CD8-positive, alpha-beta memory T cell (primary cell): ENCODE data around the gene TMIGD3. TPM values are rescaled to one million over a fixed set of nuclear protein-coding genes. Genes with fewer than 3 reads are reported as not detected.

Source experiments
- CTCF ChIA-PET: fragments of 350-600 bp; sonication (Branson Sonifier 250); formaldehyde crosslinking; loops from one replicate; lab custom pipeline; 2021; ENCODE audit warnings: antibody characterized with exemption; lab: Charles Lee
- POLR2A ChIA-PET: fragments of 350-600 bp; sonication (Branson Sonifier 250); formaldehyde crosslinking; loops from one replicate; lab custom pipeline; 2021; ENCODE audit warnings: antibody characterized with exemption; lab: Charles Lee
- DNase-seq, 5 donors: peaks; one replicate each; pipeline versions ENCODE4 v3.0.0 to v3.0.0-alpha.2; 2020 to 2022; ENCODE audit warnings: mixed read lengths in 1 of 5
- H3K27ac ChIP-seq: one replicate; pipeline ENCODE4 v1.7.0; 2013; ENCODE audit warnings: low read depth, mild to moderate bottlenecking, low read length, moderate library complexity
- H3K27me3 ChIP-seq: 2 replicates; pipeline ENCODE4 v1.7.0; 2013; ENCODE audit warnings: low read length, mild to moderate bottlenecking; ENCODE audit not compliant: insufficient read depth, poor library complexity, severe bottlenecking
- H3K36me3 ChIP-seq: 2 replicates; pipeline ENCODE4 v1.7.0; 2013; ENCODE audit warnings: mild to moderate bottlenecking, low read length, moderate library complexity; ENCODE audit not compliant: insufficient read depth
- H3K4me1 ChIP-seq: 2 replicates; pipeline ENCODE4 v1.7.0; 2013; ENCODE audit warnings: mild to moderate bottlenecking, low read length, moderate library complexity; ENCODE audit not compliant: insufficient read depth
- H3K4me3 ChIP-seq: 2 replicates; pipeline ENCODE4 v1.7.0; 2013; ENCODE audit warnings: mild to moderate bottlenecking, low read length
- H3K9me3 ChIP-seq: 2 replicates; pipeline ENCODE4 v1.7.0; 2013; ENCODE audit warnings: mild to moderate bottlenecking, low read length
- H3K27ac Mint-ChIP-seq, 8 donors: one replicate each; pipeline ENCODE4 v1.8.0; 2020 to 2021; ENCODE audit warnings: mixed read lengths in 8 of 8, mild to moderate bottlenecking in 6 of 8, inconsistent platforms in 3 of 8, moderate library complexity in 3 of 8
- H3K27me3 Mint-ChIP-seq, 2 donors: one replicate each; pipeline ENCODE4 v1.8.0; 2020 to 2021; ENCODE audit warnings: mixed read lengths in 2 of 2, mild to moderate bottlenecking in 1 of 2, moderate library complexity in 1 of 2
- H3K36me3 Mint-ChIP-seq, 3 donors: one replicate each; pipeline ENCODE4 v1.8.0; 2020 to 2021; ENCODE audit warnings: mixed read lengths in 3 of 3, inconsistent platforms in 1 of 3, mild to moderate bottlenecking in 1 of 3
- H3K4me1 Mint-ChIP-seq, 3 donors: one replicate each; pipeline ENCODE4 v1.8.0; 2020 to 2021; ENCODE audit warnings: mixed read lengths in 3 of 3, inconsistent platforms in 1 of 3, mild to moderate bottlenecking in 1 of 3
- H3K4me3 Mint-ChIP-seq, 7 donors: one replicate each; pipeline ENCODE4 v1.8.0; 2020 to 2021; ENCODE audit warnings: mixed read lengths in 7 of 7, mild to moderate bottlenecking in 6 of 7, moderate library complexity in 4 of 7, inconsistent platforms in 2 of 7
- H3K9me3 Mint-ChIP-seq, 5 donors: one replicate each; pipeline ENCODE4 v1.8.0; 2020 to 2022; ENCODE audit warnings: mixed read lengths in 5 of 5, mild to moderate bottlenecking in 3 of 5, moderate library complexity in 2 of 5, inconsistent platforms in 1 of 5
- polyA plus RNA-seq: library from polyadenylated mRNA; unstranded; fragments of 300-500 nt; fragmentation: Illumina TruSeq; gene quantifications from one replicate; pipeline ENCODE4 v1.2.3, GENCODE V29; 2021
- total RNA-seq, 2 experiments: library from RNA; stranded (reverse); gene quantifications; one replicate each; pipeline ENCODE4 v1.2.3, GENCODE V29; 2021

TMIGD3 gene
- total and polyA plus RNA-seq, 3 experiments from 2014 or later = 0.26 TPM; not detected in 2

DNA sequence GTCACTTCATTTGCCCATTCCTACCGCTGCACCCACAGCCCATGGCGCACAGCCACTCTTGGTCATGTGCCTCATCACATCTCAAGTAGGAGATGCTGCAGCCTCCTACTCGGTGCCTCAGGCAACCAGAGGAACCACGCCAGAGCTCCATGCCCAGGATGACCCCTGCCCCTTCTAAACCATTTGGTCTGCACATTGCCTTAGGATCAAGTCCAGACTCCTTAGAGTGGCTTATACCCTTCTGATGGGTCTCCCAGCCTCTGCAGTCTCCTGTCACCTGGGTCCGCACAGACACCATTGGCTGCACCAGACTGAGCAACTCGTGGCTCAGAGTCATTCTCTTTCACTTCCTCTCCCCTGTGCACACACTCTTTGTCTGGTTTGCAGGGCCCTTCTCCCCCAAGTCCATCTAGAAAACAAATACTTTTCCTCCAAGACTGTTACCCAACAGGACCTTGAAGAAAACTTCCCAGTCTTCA is 2.2 kb upstream of the TMIGD3 start:
- no peaks in the 10 kb centered on the region for H3K27me3 Mint-ChIP-seq
- DNase-seq = no peak
- H3K36me3 Mint-ChIP-seq = no peaks in the 10 kb centered on the region
- ChIA-PET CTCF (interaction anchor here (3.6 to 4.7 kb wide), 2 partner anchors 12 to 208 kb away, joined by 51 read pairs; no protein-coding TSS in a partner anchor), POLR2A (no interaction called here)
- Histone ChIP-seq H3K27ac (no peak overlapping the region), H3K9me3 (no peaks in the 10 kb centered on the region), H3K4me1 (peaks cover 70% of the 10 kb centered on the region), H3K36me3 (no peaks in the 10 kb centered on the region), H3K4me3 (no peak overlapping the region), H3K27me3 (no peaks in the 10 kb centered on the region)
- peak overlapping the region; percentile 47 to 91 (median 72) for H3K27ac Mint-ChIP-seq
- peak overlapping the region in 2 of 7 donors; percentile 7 to 35 for H3K4me3 Mint-ChIP-seq
- H3K4me1 Mint-ChIP-seq = peaks cover 64 to 70% (median 70%) of the 10 kb centered on the region in 3 donors
- H3K9me3 Mint-ChIP-seq = no peaks in the 10 kb centered on the region

DNA sequence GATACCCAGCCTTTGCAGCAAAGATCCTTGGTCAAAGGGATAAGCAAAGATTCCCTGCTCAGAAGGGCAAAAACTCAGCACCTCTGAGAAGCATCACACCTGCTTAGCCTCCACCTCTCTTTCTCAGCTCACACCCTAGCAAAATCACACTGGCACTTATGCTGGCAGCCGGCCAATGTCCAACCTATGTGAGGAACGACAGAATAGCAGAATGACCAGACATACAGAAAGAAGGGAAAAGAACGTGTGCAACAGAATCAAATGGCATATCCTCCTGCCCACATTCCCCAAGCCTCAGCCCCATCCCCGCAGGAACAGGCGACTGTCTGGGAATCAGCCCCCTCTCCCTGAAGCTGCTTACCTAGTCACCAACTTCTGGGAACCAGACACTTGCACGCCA is 664 bp upstream of the TMIGD3 start:
- Histone ChIP-seq H3K9me3 (no peaks in the 10 kb centered on the region), H3K36me3 (no peaks in the 10 kb centered on the region), H3K27me3 (no peaks in the 10 kb centered on the region), H3K27ac (no peak overlapping the region), H3K4me1 (peaks cover 63% of the 10 kb centered on the region), H3K4me3 (no peak overlapping the region)
- H3K4me1 Mint-ChIP-seq = peaks cover 57 to 70% (median 70%) of the 10 kb centered on the region in 3 donors
- H3K36me3 Mint-ChIP-seq = no peaks in the 10 kb centered on the region
- POLR2A ChIA-PET = no interaction called here
- no peaks in the 10 kb centered on the region for H3K27me3 Mint-ChIP-seq
- peak overlapping the region in 5 of 8 donors; percentile 2 to 88 (median 74) for H3K27ac Mint-ChIP-seq
- CTCF ChIA-PET = interaction anchor here (0.7 to 1.9 kb wide), 3 partner anchors 18 to 26 kb away, joined by 3 to 7 read pairs (median 6); no protein-coding TSS in a partner anchor
- DNase-seq = no peak
- no peak overlapping the region for H3K4me3 Mint-ChIP-seq
- H3K9me3 Mint-ChIP-seq = no peaks in the 10 kb centered on the region

DNA sequence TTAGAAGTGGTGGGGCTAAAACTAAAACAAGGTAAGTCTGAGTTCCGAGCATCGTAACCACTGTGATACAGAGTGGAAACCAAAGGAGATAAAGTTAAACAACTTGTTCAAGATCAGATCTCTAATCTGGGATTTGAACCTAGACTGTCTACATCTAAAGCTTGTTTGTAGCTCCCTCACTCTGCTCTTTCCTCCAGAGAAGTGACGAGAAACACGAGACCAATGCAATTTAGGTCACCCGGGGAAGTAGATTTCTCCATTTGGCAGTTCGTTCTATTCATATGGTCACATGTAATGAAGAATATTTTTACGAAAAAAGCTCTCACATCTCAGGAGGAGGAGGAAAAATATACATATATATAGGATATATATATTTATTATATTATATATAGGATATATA is 1.8 kb downstream of the TMIGD3 start:
- Histone ChIP-seq H3K4me1 (peaks cover 42% of the 10 kb centered on the region), H3K4me3 (no peak overlapping the region), H3K36me3 (no peaks in the 10 kb centered on the region), H3K27me3 (no peaks in the 10 kb centered on the region), H3K9me3 (peaks cover 2% of the 10 kb centered on the region), H3K27ac (no peak overlapping the region)
- Mint-ChIP-seq H3K4me3 (no peak overlapping the region), H3K9me3 (peaks cover 0 to 2% (median under 1%) of the 10 kb centered on the region in 5 donors), H3K27ac (no peak overlapping the region), H3K27me3 (no peaks in the 10 kb centered on the region), H3K36me3 (peaks cover 0 to 8% (median 1%) of the 10 kb centered on the region in 3 donors), H3K4me1 (peaks cover 42 to 56% (median 50%) of the 10 kb centered on the region in 3 donors)
- CTCF ChIA-PET = interaction anchor here (1.2 kb wide), 1 partner anchor 11 kb away, joined by 3 read pairs; no protein-coding TSS in a partner anchor
- POLR2A ChIA-PET = no interaction called here
- DNase-seq = no peak

GRCh38 chr1:111499026-111499785 is 4.2 kb downstream of the TMIGD3 start:
- Mint-ChIP-seq H3K9me3 (peaks cover 0 to 9% (median 5%) of the 10 kb centered on the region in 5 donors), H3K4me3 (no peak overlapping the region), H3K27me3 (no peaks in the 10 kb centered on the region), H3K36me3 (peaks cover 0 to 14% (median 4%) of the 10 kb centered on the region in 3 donors), H3K4me1 (peaks cover 19 to 35% (median 26%) of the 10 kb centered on the region in 3 donors), H3K27ac (no peak overlapping the region)
- peaks cover 18% of the 10 kb centered on the region for H3K4me1 ChIP-seq
- H3K27ac ChIP-seq = no peak overlapping the region
- no peaks in the 10 kb centered on the region for H3K36me3 ChIP-seq
- POLR2A ChIA-PET = interaction anchor here (0.6 to 1.6 kb wide), 2 partner anchors 8 to 28 kb away, joined by 4 to 7 read pairs; no protein-coding TSS in a partner anchor
- H3K9me3 ChIP-seq = peaks cover 5% of the 10 kb centered on the region
- no peak overlapping the region for H3K4me3 ChIP-seq
- CTCF ChIA-PET = interaction anchor here (0.8 to 3.9 kb wide), 5 partner anchors 9 to 84 kb away, joined by 3 to 27 read pairs (median 3); no protein-coding TSS in a partner anchor
- DNase-seq = no peak
- H3K27me3 ChIP-seq = no peaks in the 10 kb centered on the region

- Histone ChIP-seq H3K36me3 (no peaks in the 10 kb centered on the region), H3K9me3 (peaks cover 5% of the 10 kb centered on the region), H3K4me3 (no peak overlapping the region), H3K27ac (no peak overlapping the region), H3K27me3 (no peaks in the 10 kb centered on the region), H3K4me1 (peaks cover 2% of the 10 kb centered on the region)
- Mint-ChIP-seq H3K27ac (no peak overlapping the region), H3K4me1 (peaks cover 3 to 18% (median 9%) of the 10 kb centered on the region in 3 donors), H3K27me3 (no peaks in the 10 kb centered on the region), H3K36me3 (peaks cover 0 to 14% (median 4%) of the 10 kb centered on the region in 3 donors), H3K4me3 (no peak overlapping the region), H3K9me3 (peaks cover 0 to 9% (median 5%) of the 10 kb centered on the region in 5 donors)
- no peak for DNase-seq
- ChIA-PET CTCF (interaction anchor here (1.1 to 3.9 kb wide), 3 partner anchors 10 to 21 kb away, joined by 3 to 27 read pairs (median 3); no protein-coding TSS in a partner anchor), POLR2A (no interaction called here)
Measured at GRCh38 chr1:111497592-111497991, 5.8 kb downstream of the TMIGD3 start.

DNA sequence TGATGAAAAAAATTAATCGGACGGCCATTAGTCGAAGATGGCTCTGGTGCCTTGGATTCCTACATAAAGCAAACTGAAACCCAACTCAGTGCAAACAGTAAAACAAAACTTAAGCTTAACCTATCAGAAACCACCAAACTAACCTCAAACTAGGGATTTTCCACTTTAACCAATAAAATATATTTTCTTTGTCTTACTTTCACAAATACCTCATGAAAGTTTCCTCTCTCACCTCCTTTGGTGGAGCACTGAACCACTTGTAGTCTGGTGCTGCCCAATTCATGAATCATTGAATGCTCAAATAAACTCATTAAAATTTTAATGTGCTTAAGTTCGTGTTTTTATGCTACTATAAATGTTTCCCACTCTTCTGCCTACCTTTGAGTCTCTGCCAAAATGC is 7.0 kb downstream of the TMIGD3 start:
- no peak overlapping the region for H3K4me3 ChIP-seq
- CTCF ChIA-PET = interaction anchor here (1.1 to 3.9 kb wide), 4 partner anchors 11 to 273 kb away, joined by 3 to 27 read pairs (median 4); no protein-coding TSS in a partner anchor
- H3K36me3 ChIP-seq = no peaks in the 10 kb centered on the region
- H3K27ac Mint-ChIP-seq = no peak overlapping the region
- H3K27me3 Mint-ChIP-seq = no peaks in the 10 kb centered on the region
- no peak for DNase-seq
- peaks cover 5% of the 10 kb centered on the region for H3K9me3 ChIP-seq
- H3K4me1 Mint-ChIP-seq = peaks cover 2 to 12% (median 6%) of the 10 kb centered on the region in 3 donors
- peaks cover 0 to 14% (median 4%) of the 10 kb centered on the region in 3 donors for H3K36me3 Mint-ChIP-seq
- POLR2A ChIA-PET = no interaction called here
- no peak overlapping the region for H3K4me3 Mint-ChIP-seq
- no peaks in the 10 kb centered on the region for H3K27me3 ChIP-seq
- peaks cover 0 to 9% (median 5%) of the 10 kb centered on the region in 5 donors for H3K9me3 Mint-ChIP-seq
- no peak overlapping the region for H3K27ac ChIP-seq
- H3K4me1 ChIP-seq = no peaks in the 10 kb centered on the region

DNA sequence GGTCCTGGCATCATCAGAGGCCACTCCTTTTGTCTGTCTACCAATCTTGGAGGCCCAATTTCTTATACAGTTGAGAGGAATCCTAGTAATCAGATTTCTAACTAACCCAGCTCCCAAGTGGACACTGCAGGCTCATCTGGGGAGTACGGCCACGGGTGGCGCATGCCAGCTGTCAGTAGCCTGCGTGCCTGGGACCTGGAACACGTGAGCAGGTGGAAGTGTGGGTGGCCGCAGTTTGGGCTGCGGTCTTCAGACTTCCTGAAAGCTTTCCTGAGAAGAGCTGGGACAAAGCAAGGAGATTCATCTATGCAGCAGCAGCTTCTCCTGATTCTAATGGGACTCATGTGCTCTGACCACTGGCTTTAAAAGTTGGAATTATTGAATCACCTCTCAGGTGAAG is 12.4 kb downstream of the TMIGD3 start:
- Histone ChIP-seq H3K27me3 (no peaks in the 10 kb centered on the region), H3K27ac (no peak overlapping the region), H3K4me3 (no peak overlapping the region), H3K36me3 (no peaks in the 10 kb centered on the region), H3K9me3 (no peaks in the 10 kb centered on the region), H3K4me1 (no peaks in the 10 kb centered on the region)
- DNase-seq = no peak
- POLR2A ChIA-PET = no interaction called here
- Mint-ChIP-seq H3K36me3 (peaks cover 0 to 4% (median 0%) of the 10 kb centered on the region in 3 donors), H3K4me1 (no peaks in the 10 kb centered on the region), H3K27ac (no peak overlapping the region), H3K27me3 (no peaks in the 10 kb centered on the region), H3K9me3 (peaks cover 0 to 4% (median 0%) of the 10 kb centered on the region in 5 donors), H3K4me3 (no peak overlapping the region)
- CTCF ChIA-PET = interaction anchor here (1.0 kb wide), 1 partner anchor 10 kb away, joined by 3 read pairs; no protein-coding TSS in a partner anchor
